ENCODE data around the gene CALCOCO1.

GRCh38 chr12:53776872-53777271, 49.6 kb upstream of the CALCOCO1 start:
- TF ChIP-seq CTCF (IDR thresholded peaks at IDR 0.05 in 4 of 5, conservative IDR thresholded peaks at IDR 0.05 in 1 of 5): no peak
- no peak for TF ChIP-seq POLR2A (IDR thresholded peaks at IDR 0.05)
